Measurements from ENCODE around the gene LRRC10. TPM values are rescaled to one million over a fixed set of nuclear protein-coding genes. Genes with fewer than 3 reads are reported as not detected.

The LRRC10 gene
- total and polyA plus RNA-seq, 11 donors = 7.4 to 82.9 (median 36.6) TPM

- H3K9me3 ChIP-seq = peaks cover 0 to 4% (median 0%) of the 10 kb centered on the region in 12 donors
- no peak overlapping the region for H3K27ac ChIP-seq
- intact Hi-C loops (cut with DNase I) = no loop called here
- DNase-seq (no peak), ATAC-seq (no peak)
- no peak overlapping the region for H3K4me3 ChIP-seq
- H3K4me1 ChIP-seq = peaks cover 0 to 10% (median 0%) of the 10 kb centered on the region in 12 donors
- no peaks in the 10 kb centered on the region for H3K27me3 ChIP-seq
- peaks cover 0 to 57% (median 53%) of the 10 kb centered on the region in 9 donors for H3K36me3 ChIP-seq
- TF ChIP-seq POLR2A (IDR thresholded peaks at IDR 0.05) = no peak
- TF ChIP-seq, protein P1, sequence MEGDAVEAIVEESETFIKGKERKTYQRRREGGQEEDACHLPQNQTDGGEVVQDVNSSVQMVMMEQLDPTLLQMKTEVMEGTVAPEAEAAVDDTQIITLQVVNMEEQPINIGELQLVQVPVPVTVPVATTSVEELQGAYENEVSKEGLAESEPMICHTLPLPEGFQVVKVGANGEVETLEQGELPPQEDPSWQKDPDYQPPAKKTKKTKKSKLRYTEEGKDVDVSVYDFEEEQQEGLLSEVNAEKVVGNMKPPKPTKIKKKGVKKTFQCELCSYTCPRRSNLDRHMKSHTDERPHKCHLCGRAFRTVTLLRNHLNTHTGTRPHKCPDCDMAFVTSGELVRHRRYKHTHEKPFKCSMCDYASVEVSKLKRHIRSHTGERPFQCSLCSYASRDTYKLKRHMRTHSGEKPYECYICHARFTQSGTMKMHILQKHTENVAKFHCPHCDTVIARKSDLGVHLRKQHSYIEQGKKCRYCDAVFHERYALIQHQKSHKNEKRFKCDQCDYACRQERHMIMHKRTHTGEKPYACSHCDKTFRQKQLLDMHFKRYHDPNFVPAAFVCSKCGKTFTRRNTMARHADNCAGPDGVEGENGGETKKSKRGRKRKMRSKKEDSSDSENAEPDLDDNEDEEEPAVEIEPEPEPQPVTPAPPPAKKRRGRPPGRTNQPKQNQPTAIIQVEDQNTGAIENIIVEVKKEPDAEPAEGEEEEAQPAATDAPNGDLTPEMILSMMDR (IDR thresholded peaks at IDR 0.05) = no peak
Observed at GRCh38 chr12:69602954-69603353, 7.8 kb downstream of the LRRC10 start.

- intact Hi-C loops (cut with DNase I) = no loop called here
- Histone ChIP-seq H3K36me3 (peaks cover 0 to 66% (median 62%) of the 10 kb centered on the region in 9 donors), H3K9me3 (peaks cover 0 to 4% (median 0%) of the 10 kb centered on the region in 12 donors), H3K27me3 (no peaks in the 10 kb centered on the region), H3K4me1 (peaks cover 0 to 10% (median 0%) of the 10 kb centered on the region in 12 donors), H3K4me3 (no peak overlapping the region), H3K27ac (no peak overlapping the region)
- WGBS, 4 donors = 75 to 86% (median 81%) methylated on average over 6 of the region's 6 CpGs
- TF ChIP-seq POLR2A (IDR thresholded peaks at IDR 0.05) = no peak
- TF ChIP-seq, protein P1 (IDR thresholded peaks at IDR 0.05) = no peak
- no peak for ATAC-seq
- no peak for DNase-seq
Observed at GRCh38 chr12:69601962-69602685, 8.6 kb downstream of the LRRC10 start.

DNA sequence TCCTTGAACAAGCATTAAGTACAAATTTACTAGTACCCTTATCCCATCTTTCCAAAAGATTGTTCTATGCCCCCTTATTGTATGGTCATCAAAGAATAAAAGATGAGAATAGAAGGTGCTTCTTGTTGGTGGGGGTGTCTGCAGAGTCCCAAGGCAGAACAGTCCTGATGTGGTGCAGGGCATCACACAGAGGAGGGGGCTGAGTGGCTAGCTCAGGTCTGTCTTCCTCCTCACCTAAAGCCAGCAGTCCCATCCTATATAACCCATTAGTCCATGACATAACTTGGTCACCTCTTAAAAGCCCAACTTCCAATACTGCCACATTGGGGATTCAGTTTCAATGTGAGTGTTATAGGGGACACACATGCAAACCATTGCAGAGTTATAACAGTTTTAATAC lies 9.9 kb downstream of the LRRC10 start:
- H3K36me3 ChIP-seq = peaks cover 0 to 79% (median 75%) of the 10 kb centered on the region in 9 donors
- no peak for DNase-seq

GRCh38 chr12:69598174-69598753 lies 12.4 kb downstream of the LRRC10 start:
- DNase-seq = no peak
- Histone ChIP-seq H3K27ac (no peak overlapping the region), H3K4me3 (no peak overlapping the region), H3K36me3 (peaks cover 0 to 100% (median 96%) of the 10 kb centered on the region in 9 donors), H3K27me3 (no peaks in the 10 kb centered on the region), H3K9me3 (peaks cover 0 to under 1% (median 0%) of the 10 kb centered on the region in 12 donors), H3K4me1 (peaks cover 0 to 6% (median 0%) of the 10 kb centered on the region in 12 donors)
- 55 to 63% (median 59%) methylated on average over 4 of the region's 4 CpGs for WGBS, 4 donors
- intact Hi-C loops (cut with DNase I) = no loop called here
- TF ChIP-seq, protein P1 (IDR thresholded peaks at IDR 0.05) = no peak
- TF ChIP-seq POLR2A (IDR thresholded peaks at IDR 0.05) = no peak
- peak in 1 of 4 donors; percentile 53 for ATAC-seq

More for the DNA sequence above, 9.9 kb downstream of the LRRC10 start:
- ATAC-seq = no peak
- Histone ChIP-seq H3K27me3 (no peaks in the 10 kb centered on the region), H3K27ac (no peak overlapping the region), H3K4me3 (no peak overlapping the region), H3K9me3 (peaks cover 0 to 4% (median 0%) of the 10 kb centered on the region in 12 donors), H3K4me1 (peaks cover 0 to 9% (median 1%) of the 10 kb centered on the region in 12 donors)
- intact Hi-C loops (cut with DNase I) = no loop called here
- no peak for TF ChIP-seq POLR2A (IDR thresholded peaks at IDR 0.05)
- TF ChIP-seq, protein P1 (IDR thresholded peaks at IDR 0.05) = no peak
